ENCODE measurements around the gene RNF224.

Gene RNF224

DNA sequence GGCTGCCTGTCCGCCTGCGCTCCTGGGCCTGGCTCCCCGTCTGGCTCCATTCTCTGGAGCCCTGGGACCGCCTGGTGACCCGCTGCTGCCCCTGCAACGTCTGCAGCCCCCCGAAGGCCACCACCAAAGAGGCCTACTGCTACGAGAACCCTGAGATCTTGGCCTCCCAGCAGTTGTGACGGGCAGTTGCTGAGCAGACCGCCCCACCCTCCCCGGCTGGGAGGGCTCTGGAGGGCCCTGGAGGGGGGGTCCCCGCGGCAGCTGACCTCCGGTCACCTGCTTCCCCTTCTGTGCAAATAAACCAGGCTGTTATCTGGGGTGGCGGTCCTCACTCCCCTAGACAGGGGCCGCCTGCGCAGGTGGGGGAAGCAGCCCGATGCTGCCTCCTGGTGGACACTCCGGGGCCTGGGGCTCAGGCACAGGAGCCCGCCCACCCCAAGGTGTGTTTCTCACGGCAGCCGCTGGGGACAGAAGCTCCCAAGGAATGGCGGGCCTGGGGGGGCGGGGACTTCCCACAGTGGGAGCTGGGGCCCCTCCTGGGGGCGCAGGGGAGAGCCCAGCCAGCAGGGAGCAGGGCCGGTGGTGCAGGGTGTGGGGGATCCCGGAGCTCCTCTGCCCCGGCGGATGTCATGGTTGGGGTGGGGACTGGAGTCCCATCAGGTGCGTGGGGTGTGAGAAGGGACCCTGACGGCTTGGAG, 9.1 kb downstream of the RNF224 start:
- peak overlapping the region; percentile 100; the same call in 1 of the 2 replicates for H3K27ac ChIP-seq
- TF ChIP-seq, protein P1, sequence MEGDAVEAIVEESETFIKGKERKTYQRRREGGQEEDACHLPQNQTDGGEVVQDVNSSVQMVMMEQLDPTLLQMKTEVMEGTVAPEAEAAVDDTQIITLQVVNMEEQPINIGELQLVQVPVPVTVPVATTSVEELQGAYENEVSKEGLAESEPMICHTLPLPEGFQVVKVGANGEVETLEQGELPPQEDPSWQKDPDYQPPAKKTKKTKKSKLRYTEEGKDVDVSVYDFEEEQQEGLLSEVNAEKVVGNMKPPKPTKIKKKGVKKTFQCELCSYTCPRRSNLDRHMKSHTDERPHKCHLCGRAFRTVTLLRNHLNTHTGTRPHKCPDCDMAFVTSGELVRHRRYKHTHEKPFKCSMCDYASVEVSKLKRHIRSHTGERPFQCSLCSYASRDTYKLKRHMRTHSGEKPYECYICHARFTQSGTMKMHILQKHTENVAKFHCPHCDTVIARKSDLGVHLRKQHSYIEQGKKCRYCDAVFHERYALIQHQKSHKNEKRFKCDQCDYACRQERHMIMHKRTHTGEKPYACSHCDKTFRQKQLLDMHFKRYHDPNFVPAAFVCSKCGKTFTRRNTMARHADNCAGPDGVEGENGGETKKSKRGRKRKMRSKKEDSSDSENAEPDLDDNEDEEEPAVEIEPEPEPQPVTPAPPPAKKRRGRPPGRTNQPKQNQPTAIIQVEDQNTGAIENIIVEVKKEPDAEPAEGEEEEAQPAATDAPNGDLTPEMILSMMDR (conservative IDR thresholded peaks at IDR 0.05): peak; percentile 100

DNA sequence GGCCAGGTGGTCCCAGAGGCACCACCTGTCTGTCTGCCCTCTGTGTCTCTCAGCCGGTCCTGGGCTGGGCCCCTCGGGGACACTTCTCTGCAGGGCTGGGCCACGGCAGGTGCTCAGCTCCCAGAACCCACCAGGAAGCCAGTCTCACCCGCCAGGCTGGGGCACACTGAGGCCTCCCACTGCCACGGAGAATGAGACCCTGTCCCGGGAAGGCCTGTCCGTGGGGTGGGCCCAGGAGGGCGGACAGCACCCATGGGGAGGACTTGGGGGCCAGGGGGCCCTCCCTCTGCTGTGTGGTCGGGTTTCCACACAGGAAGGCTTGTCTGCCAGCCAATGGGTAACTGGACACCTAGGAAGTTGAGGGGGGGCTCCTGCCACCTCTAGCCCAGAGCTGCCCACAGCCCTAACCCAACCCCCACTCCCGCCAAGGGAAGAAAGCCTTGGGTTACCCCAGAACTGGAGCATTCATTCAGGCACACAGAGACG, 9.7 kb downstream of the RNF224 start:
- TF ChIP-seq, protein P1 (conservative IDR thresholded peaks at IDR 0.05): no peak
- peak overlapping the region; percentile 100 for H3K27ac ChIP-seq

DNA sequence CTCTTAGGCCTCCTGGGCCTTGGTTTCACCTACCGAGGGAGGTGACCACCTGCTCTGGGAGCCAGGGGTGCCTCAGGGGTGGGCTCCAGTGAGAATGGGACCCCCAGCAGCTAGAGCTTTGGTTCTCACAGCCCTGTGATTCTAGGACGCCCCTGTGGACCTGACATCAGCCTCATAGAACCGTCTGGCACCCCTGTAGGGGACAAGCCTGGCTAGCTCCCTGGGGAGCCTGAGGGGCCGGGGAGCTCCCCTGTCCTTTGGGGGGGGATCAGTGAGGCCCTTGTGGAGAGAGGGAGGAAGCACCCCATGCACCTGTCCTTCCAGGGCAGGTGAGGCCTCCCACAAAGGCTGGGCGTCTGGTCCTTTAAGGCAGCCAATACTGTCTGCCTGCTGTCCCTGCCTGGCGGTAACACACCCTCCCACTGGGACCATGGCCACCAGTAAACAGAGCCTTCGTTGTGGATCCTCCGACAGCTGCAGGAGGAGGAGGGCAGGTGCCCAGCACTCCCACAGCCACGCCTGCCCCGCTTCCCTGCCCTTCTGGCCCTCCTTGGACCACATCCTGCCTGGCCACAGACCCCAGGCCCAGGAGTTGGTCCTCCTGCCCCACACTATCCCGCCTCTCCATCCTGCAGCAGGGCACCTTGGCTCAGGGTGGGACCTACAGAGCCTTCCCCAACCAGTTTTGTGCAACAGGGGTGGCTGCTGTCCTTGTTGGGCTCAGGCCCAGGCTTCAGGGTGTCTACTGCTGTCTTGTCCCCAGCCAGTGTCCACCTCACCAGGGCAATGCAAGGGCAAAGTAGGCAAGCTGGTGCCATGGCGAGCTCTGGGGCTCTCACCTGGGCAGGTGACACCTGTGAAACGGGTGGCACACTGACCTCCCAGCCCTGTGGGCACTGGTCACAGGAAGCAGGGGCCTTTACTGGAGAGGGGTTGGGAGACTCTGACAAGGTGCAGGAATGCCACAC, 10.7 kb downstream of the RNF224 start:
- H3K27ac ChIP-seq: peak overlapping the region; percentile 100
- TF ChIP-seq, protein P1 (conservative IDR thresholded peaks at IDR 0.05): no peak

DNA sequence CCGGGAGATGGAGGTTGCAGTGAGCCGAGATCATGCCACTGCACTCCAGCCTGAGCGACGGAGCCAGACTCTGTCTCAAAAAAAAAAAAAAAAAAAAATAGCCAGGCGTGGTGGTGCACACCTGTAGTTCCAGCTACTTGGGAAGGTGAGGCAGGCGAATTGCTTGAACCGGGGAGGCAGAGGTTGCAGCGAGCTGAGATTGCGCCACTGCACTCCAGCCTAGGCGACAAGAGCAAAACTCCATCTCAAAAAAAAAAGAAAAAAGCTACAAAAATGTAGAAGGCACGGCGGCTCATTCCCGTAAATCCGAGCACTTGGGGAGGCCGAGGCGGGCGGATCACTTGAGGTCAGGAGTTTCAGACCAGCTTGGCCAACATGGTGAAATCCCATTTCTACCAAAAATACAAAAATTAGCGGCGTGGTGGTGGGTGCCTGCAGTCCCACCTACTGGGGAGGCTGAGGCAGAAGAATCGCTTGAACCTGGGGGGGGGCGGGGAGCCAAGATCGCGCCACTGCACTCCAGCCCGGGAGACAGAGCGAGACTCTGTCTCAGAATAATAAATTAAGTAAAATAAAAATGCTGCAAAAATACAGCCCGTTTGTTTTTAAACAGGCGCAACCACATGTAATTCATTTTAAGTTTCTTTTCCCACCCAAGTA, 12.4 kb downstream of the RNF224 start:
- peak overlapping the region; percentile 100 for H3K27ac ChIP-seq

DNA sequence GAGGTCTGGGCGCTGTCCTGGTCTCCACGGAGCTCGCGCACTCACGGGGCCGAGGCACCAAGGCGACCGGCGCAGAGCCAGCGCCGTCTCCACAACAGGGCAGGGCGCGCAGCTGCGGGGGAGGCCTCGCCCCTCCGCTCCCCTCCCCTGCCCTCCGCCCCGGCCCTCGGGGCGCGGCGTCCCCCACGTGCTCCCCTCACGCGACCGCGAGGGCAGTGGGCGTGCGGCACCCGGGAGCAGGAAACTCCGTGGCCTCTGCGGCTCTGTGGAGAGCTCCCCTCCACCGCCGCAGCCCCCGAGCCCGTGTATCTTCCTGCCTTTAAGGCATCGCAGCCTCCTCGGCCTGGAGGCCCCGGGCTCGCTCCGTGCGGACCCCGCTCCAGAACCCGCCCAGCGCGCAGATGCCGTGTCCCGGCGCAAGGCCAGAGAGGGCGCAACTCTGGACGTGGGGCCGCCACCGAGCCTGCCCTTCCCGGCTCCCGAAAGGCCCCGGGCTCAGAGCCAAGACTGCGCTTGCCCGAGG, 13.1 kb downstream of the RNF224 start:
- TF ChIP-seq, protein P1 (conservative IDR thresholded peaks at IDR 0.05): peak; percentile 30
- H3K27ac ChIP-seq: peak overlapping the region; percentile 100

DNA sequence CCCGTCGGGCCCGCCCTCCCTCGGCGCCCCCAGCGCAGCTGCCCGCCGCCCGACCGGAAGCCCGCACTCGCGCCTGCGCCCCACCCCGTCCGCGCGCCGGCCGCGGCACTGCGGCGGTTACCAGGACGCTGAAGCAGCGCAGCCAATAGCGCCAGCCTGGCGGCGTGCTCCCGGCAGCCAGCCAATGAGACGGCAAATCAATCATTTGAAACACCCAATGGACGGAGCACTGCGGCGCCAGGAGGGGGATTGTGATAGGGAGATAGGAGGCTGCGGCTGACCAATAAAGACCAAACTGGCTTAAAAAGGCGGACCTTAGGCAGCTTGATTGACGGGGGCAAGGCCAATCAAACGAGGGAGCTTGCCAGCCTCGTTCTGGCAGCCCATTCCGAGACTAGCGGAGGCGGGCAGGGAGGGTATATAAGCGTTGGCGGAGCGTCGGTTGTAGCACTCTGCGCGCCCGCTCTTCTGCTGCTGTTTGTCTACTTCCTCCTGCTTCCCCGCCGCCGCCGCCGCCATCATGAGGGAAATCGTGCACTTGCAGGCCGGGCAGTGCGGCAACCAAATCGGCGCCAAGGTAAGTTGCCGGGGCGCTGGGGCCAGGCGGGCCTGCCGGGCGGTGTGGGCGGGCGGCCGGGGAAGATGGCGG, 13.7 kb downstream of the RNF224 start, which contains the start of gene TUBB4B:
Gene TUBB4B, plus strand, starts transcription at position 447 of the 649 bp plus-strand sequence. Its CDS starts 74 bp downstream, at position 521.
- TF ChIP-seq, protein P1 (conservative IDR thresholded peaks at IDR 0.05): no peak
- peak within 1 kb of the TSS; percentile 100 for H3K27ac ChIP-seq
